Astrocyte (in vitro differentiated cells and primary cell): ENCODE data around the gene DGKI.

Experiments
- CTCF ChIP-seq: IDR thresholded peaks from 2 replicates; pipeline ENCODE4 v1.5.1; 2011; ENCODE audit warnings: low read depth, mild to moderate bottlenecking, inconsistent platforms, low read length, moderate library complexity; ENCODE audit not compliant: insufficient read depth
- EZH2 ChIP-seq: IDR thresholded peaks from 2 replicates; pipeline ENCODE4 v1.6.1; 2012; ENCODE audit warnings: mild to moderate bottlenecking, low read length, inconsistent platforms; ENCODE audit not compliant: insufficient read depth

- TF ChIP-seq CTCF: no peak
- no peak for TF ChIP-seq EZH2
Observed at GRCh38 chr7:137453356-137453755, 393.4 kb downstream of the DGKI start.
